T-helper 1 cell treated with Interleukin-12 subunit alpha and Interleukin-12 subunit beta and Interleukin-4 antibody, amounts not matched to agents 30 μg/mL and 1 μg/mL, for 36 hours (primary cell): Measurements from ENCODE around the gene SLC6A18.

Source experiments
- H3K27ac Mint-ChIP-seq: one replicate; pipeline ENCODE4 v1.8.0; 2021; ENCODE audit warnings: mild to moderate bottlenecking, mixed read lengths
- H3K27me3 Mint-ChIP-seq: one replicate; pipeline ENCODE4 v1.8.0; 2021; ENCODE audit warnings: low read depth, mixed read lengths
- H3K36me3 Mint-ChIP-seq: one replicate; pipeline ENCODE4 v1.8.0; 2021; ENCODE audit warnings: low read depth, mixed read lengths
- H3K4me1 Mint-ChIP-seq: one replicate; pipeline ENCODE4 v1.8.0; 2021; ENCODE audit warnings: low read depth, mixed read lengths
- H3K4me3 Mint-ChIP-seq: one replicate; pipeline ENCODE4 v1.8.0; 2021; ENCODE audit warnings: mild to moderate bottlenecking, moderate library complexity, mixed read lengths
- H3K9me3 Mint-ChIP-seq: one replicate; pipeline ENCODE4 v1.8.0; 2021; ENCODE audit warnings: mixed read lengths

The SLC6A18 gene

GRCh38 chr5:1183424-1184162, 41.6 kb upstream of the SLC6A18 start:
- H3K9me3 Mint-ChIP-seq = no peaks in the 10 kb centered on the region
- no peak overlapping the region for H3K4me3 Mint-ChIP-seq
- H3K27ac Mint-ChIP-seq = no peak overlapping the region
- no peaks in the 10 kb centered on the region for H3K36me3 Mint-ChIP-seq
- H3K27me3 Mint-ChIP-seq = no peaks in the 10 kb centered on the region
- no peaks in the 10 kb centered on the region for H3K4me1 Mint-ChIP-seq

DNA sequence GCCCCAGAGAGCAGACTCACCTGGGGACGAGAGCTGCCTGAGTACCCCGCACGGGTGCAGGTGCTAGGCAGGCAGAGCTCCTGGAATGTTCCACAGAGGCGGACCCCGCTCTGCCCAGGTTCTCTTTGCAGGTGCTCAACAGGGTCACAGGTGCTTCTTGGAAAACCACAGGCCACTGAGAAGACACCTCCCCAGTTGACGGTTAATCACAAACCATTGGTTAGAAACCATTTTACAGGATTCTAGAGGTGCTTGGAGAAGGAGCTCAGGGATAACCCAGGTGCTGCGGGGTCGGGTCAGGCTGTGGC, 41.1 kb upstream of the SLC6A18 start:
- no peak overlapping the region for H3K27ac Mint-ChIP-seq
- no peaks in the 10 kb centered on the region for H3K36me3 Mint-ChIP-seq
- H3K4me1 Mint-ChIP-seq = no peaks in the 10 kb centered on the region
- no peak overlapping the region for H3K4me3 Mint-ChIP-seq
- H3K9me3 Mint-ChIP-seq = no peaks in the 10 kb centered on the region
- H3K27me3 Mint-ChIP-seq = no peaks in the 10 kb centered on the region

- Mint-ChIP-seq H3K4me1 (no peaks in the 10 kb centered on the region), H3K27ac (no peak overlapping the region), H3K27me3 (no peaks in the 10 kb centered on the region), H3K36me3 (no peaks in the 10 kb centered on the region), H3K9me3 (no peaks in the 10 kb centered on the region), H3K4me3 (no peak overlapping the region)
Observed at GRCh38 chr5:1184481-1184880, 40.7 kb upstream of the SLC6A18 start.

DNA sequence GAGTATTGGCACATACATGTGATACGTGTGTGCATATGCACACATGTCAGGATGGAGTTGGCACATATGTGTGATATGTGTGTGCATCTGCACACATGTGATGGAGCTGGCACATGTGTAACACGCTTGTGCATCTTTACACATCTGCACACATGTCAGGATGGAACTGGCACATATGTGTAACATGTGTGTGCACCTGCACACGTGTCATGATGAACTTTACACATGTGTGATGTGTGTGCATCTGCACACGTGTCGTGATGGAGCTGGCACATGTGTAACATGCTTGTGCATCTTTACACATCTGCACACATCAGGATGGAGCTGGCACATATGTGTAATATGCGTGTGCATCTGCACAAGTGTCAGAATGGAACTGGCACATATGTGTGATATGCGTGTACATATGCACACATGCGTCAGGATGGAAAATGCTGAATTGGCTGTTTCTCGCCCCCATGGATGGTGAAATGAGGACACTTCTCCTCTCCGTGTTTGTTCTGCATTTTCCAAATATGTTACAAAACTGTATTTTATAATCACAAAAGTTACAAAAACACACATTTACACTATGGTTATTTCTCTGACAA, 40.0 kb upstream of the SLC6A18 start:
- Mint-ChIP-seq H3K9me3 (no peaks in the 10 kb centered on the region), H3K4me3 (no peak overlapping the region), H3K27me3 (peaks cover 2% of the 10 kb centered on the region), H3K36me3 (no peaks in the 10 kb centered on the region), H3K4me1 (no peaks in the 10 kb centered on the region), H3K27ac (no peak overlapping the region)

GRCh38 chr5:1185629-1186350, 39.4 kb upstream of the SLC6A18 start:
- Mint-ChIP-seq H3K9me3 (no peaks in the 10 kb centered on the region), H3K27me3 (peaks cover 8% of the 10 kb centered on the region), H3K4me1 (no peaks in the 10 kb centered on the region), H3K36me3 (no peaks in the 10 kb centered on the region), H3K27ac (no peak overlapping the region), H3K4me3 (no peak overlapping the region)

DNA sequence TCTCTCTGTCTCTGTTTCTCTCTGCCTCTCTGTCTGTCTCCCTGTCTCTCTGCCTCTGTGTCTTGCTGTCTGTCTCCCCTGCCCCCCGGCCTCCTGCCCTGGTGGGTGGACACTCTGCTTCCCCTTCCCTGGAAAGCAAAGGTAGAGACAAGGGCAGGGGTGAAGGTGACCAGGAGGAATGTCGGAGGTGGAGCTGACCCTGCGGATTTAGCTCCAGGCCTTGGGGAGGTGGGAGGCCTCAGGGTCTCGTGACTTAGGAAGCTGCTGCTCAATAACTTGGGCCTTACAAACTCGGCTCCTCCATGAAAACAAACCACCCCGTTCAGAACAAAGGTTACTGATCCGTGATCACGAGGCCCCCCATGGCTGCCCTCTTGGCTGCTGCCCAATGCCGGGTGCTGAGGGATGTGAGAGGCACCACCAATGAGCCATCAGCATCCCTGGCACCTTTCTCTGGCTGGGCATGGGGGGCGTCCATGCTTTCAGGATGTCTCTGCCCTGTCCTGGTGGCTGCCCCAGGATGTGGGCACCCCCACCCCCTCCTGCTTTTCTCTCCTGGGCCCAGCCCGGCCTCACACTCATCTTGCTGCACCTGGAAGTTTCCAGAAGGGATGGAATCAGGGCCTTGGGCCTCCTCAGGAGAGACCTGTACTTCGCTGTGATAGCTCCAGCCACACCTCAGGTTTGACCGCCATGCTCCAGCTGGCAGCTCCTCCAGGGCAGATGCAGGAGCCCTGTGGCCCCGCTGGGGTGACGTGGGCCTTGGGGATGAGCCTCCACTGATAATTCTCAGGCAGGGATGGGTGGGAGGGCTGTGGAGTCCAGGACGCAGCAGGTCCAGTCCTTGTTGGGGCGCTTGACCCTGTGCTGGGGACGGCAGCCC, 38.6 kb upstream of the SLC6A18 start:
- H3K4me3 Mint-ChIP-seq = no peak overlapping the region
- no peaks in the 10 kb centered on the region for H3K36me3 Mint-ChIP-seq
- H3K9me3 Mint-ChIP-seq = no peaks in the 10 kb centered on the region
- no peak overlapping the region for H3K27ac Mint-ChIP-seq
- H3K27me3 Mint-ChIP-seq = peaks cover 11% of the 10 kb centered on the region
- no peaks in the 10 kb centered on the region for H3K4me1 Mint-ChIP-seq

- Mint-ChIP-seq H3K9me3 (no peaks in the 10 kb centered on the region), H3K4me1 (no peaks in the 10 kb centered on the region), H3K4me3 (no peak overlapping the region), H3K36me3 (no peaks in the 10 kb centered on the region), H3K27me3 (peaks cover 15% of the 10 kb centered on the region), H3K27ac (no peak overlapping the region)
Observed at GRCh38 chr5:1187234-1187949, 37.8 kb upstream of the SLC6A18 start.

DNA sequence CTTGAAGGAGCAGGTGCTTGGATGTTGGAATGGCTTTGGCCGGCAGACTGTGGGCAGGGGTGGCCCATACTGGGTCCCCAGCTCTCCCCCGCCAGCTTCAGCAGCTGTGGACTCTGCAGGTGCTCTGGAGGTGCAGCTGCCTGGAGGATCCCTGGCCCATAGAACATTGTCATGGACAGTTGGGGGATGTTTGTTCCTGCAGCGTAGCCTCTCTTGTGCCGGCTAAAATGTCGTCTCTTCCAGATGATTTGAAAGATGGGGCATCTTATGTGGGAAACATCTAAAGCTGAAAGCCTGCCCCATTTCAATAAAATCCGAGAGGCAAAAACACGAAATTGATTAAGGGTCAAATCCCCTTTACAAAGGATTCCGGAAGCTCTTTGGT, 37.2 kb upstream of the SLC6A18 start:
- Mint-ChIP-seq H3K4me3 (no peak overlapping the region), H3K27ac (no peak overlapping the region), H3K36me3 (no peaks in the 10 kb centered on the region), H3K4me1 (no peaks in the 10 kb centered on the region), H3K27me3 (peaks cover 17% of the 10 kb centered on the region), H3K9me3 (no peaks in the 10 kb centered on the region)

DNA sequence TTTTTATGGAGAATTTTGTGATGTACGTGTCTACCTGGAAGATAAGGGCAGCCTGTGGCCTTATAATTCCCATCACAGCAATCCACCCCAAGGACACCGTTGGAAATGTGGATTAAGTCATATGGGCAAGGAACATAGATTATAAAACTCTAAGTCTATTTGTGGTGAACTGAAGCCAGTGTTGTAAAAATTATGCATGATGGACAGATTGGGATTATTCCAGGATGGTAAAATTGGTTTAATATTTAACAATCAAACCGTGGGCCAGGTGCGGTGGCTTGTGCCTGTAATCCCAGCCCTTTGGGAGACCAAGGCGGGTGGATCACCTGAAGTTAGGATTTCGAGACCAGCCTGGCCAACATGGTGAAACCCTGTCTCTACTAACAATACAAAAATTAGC, 36.7 kb upstream of the SLC6A18 start:
- H3K4me1 Mint-ChIP-seq = no peaks in the 10 kb centered on the region
- no peaks in the 10 kb centered on the region for H3K9me3 Mint-ChIP-seq
- peaks cover 18% of the 10 kb centered on the region for H3K27me3 Mint-ChIP-seq

GRCh38 chr5:1189269-1189668, 35.9 kb upstream of the SLC6A18 start:
- H3K4me3 Mint-ChIP-seq = no peak overlapping the region
- H3K36me3 Mint-ChIP-seq = no peaks in the 10 kb centered on the region
- no peaks in the 10 kb centered on the region for H3K4me1 Mint-ChIP-seq
- no peaks in the 10 kb centered on the region for H3K9me3 Mint-ChIP-seq
- H3K27ac Mint-ChIP-seq = no peak overlapping the region
- H3K27me3 Mint-ChIP-seq = peaks cover 18% of the 10 kb centered on the region

More for the DNA sequence above, 36.7 kb upstream of the SLC6A18 start:
- H3K4me3 Mint-ChIP-seq = no peak overlapping the region
- no peaks in the 10 kb centered on the region for H3K36me3 Mint-ChIP-seq
- H3K27ac Mint-ChIP-seq = no peak overlapping the region

DNA sequence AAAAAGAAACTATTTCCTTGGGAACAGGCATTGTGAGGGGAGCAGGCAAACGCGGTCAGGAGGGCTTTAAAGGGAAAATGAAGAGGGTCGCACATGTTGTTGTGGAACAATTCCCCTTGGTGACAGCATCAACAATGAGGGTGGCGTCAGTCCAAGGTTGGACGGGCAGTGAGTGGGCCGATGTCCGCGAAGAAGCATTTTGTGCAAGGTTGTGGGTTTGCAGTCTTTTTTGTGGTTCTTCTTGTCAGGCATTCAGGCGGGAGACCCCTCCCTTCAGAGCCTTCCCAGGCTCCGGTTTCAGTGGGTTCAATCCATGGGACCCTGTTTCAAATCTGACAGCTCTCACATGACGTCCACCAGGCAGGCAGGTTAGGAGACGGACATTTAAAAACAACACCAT, 34.9 kb upstream of the SLC6A18 start:
- Mint-ChIP-seq H3K27me3 (peaks cover 18% of the 10 kb centered on the region), H3K36me3 (no peaks in the 10 kb centered on the region), H3K27ac (no peak overlapping the region), H3K9me3 (no peaks in the 10 kb centered on the region), H3K4me1 (no peaks in the 10 kb centered on the region), H3K4me3 (no peak overlapping the region)

DNA sequence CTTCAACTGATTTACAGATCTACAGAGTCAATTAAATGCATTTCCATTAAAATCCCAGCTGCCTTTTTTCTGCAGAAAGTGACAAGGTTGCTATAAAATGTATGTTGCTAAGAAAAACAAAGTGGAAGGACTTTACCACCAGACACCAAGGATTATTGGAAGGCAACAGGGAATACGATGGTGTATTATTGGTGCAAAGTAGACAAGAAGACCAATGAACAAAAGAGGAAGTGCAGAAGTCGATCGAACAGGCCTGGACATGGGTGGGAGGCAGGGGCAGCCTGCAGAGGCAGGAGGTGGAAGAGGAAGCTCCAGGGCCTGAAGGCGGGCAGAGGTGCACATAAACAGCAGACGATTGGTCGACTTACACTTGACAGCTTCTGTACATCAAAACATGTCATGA, 34.3 kb upstream of the SLC6A18 start:
- no peaks in the 10 kb centered on the region for H3K4me1 Mint-ChIP-seq

DNA sequence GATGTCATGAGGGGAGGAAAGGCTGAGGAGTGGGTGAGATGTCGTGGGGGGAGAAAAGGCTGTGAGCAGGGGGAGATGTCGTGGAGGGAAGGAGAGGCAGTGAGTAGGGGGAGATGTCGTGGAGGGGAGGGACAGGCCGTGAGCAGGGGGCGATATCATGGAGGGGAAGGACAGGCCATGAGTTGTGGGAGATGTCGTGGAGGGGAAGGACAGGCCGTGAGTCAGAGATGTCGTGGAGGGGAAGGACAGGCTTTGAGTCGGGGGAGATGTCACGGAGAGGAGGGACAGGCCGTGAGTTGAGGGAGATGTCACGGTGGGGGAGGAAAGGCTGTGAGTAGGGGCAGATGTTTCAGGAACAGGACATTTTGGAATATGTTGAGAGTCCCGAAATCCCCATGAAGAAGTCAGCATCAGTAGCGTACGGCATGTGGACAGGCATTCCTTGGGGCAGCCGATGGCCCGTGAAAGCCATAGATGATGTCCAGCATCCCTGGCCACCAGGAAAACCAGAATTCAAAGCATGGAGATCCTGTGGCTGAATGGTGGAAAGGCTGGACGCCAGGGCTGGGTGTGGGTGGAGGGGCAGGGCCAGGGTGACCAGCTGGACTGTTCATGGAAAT, 32.1 kb upstream of the SLC6A18 start:
- no peaks in the 10 kb centered on the region for H3K9me3 Mint-ChIP-seq
- H3K4me3 Mint-ChIP-seq = no peak overlapping the region
- H3K27ac Mint-ChIP-seq = no peak overlapping the region
- peaks cover 18% of the 10 kb centered on the region for H3K27me3 Mint-ChIP-seq
- H3K4me1 Mint-ChIP-seq = no peaks in the 10 kb centered on the region
- no peaks in the 10 kb centered on the region for H3K36me3 Mint-ChIP-seq

More for the DNA sequence above, 34.3 kb upstream of the SLC6A18 start:
- H3K4me3 Mint-ChIP-seq = no peak overlapping the region
- H3K27ac Mint-ChIP-seq = no peak overlapping the region
- peaks cover 18% of the 10 kb centered on the region for H3K27me3 Mint-ChIP-seq
- H3K36me3 Mint-ChIP-seq = no peaks in the 10 kb centered on the region
- no peaks in the 10 kb centered on the region for H3K9me3 Mint-ChIP-seq

- peaks cover 18% of the 10 kb centered on the region for H3K27me3 Mint-ChIP-seq
- H3K9me3 Mint-ChIP-seq = no peaks in the 10 kb centered on the region
- no peaks in the 10 kb centered on the region for H3K36me3 Mint-ChIP-seq
- no peak overlapping the region for H3K27ac Mint-ChIP-seq
- H3K4me1 Mint-ChIP-seq = no peaks in the 10 kb centered on the region
- no peak overlapping the region for H3K4me3 Mint-ChIP-seq
Observed at GRCh38 chr5:1193591-1193985, 31.6 kb upstream of the SLC6A18 start.
